Sigmoid colon (tissue), 7 donors: ENCODE data around the gene TPTE2. TPM values are rescaled to one million over a fixed set of nuclear protein-coding genes. Genes with fewer than 3 reads are reported as not detected.
"Not testable (repeated sequence)": the region's sequence is repeated elsewhere in the genome, so short reads cannot be mapped to it uniquely, and the experiment has no call there.

Source experiments
- DNase-seq: peaks from one replicate; pipeline ENCODE4 v3.0.0-alpha.2; 2019
- H3K27ac ChIP-seq, 4 donors: fragments of 200-600 bp; sonication (generic); one replicate each; pipeline ENCODE4 v1.5.1; 2016 to 2019; ENCODE audit warnings: mild to moderate bottlenecking in 1 of 4
- H3K27me3 ChIP-seq, 3 donors: fragments of 200-600 bp; sonication (generic); one replicate each; pipeline ENCODE4 v1.5.1; 2019; ENCODE audit warnings: mild to moderate bottlenecking in 1 of 3
- H3K36me3 ChIP-seq, 4 donors: fragments of 200-600 bp; sonication (generic); one replicate each; pipeline ENCODE4 v1.5.1; 2016 to 2019
- H3K4me1 ChIP-seq, 4 donors: fragments of 200-600 bp; sonication (generic); one replicate each; pipeline ENCODE4 v1.5.1; 2017 to 2019
- H3K4me3 ChIP-seq, 4 donors: fragments of 200-600 bp; sonication (generic); one replicate each; pipeline ENCODE4 v1.5.1; 2017 to 2019; ENCODE audit warnings: mild to moderate bottlenecking in 2 of 4, moderate library complexity in 1 of 4
- H3K9me3 ChIP-seq, 4 donors: fragments of 200-600 bp in 3 of 4; sonication (generic) in 3 of 4; one replicate each; pipeline versions ENCODE4 v1.5.1 to v1.6.1; 2013 to 2019
- CTCF ChIP-seq, 4 experiments: fragments of 450-650 bp in 3 of 4; fragments of 200-600 bp in 1 of 4; IDR thresholded peaks; one replicate each; pipeline ENCODE4 v1.5.1; 2016 to 2019; ENCODE audit warnings: antibody characterized with exemption in 4 of 4, mild to moderate bottlenecking in 3 of 4, moderate library complexity in 2 of 4
- EP300 ChIP-seq, 4 donors: sonication (generic); formaldehyde crosslinking; IDR thresholded peaks; one replicate each; pipeline ENCODE4 v1.6.1; 2017; ENCODE audit warnings: antibody characterized with exemption in 4 of 4
- POLR2A ChIP-seq, 2 donors: fragments of 450-650 bp; IDR thresholded peaks; one replicate each; pipeline ENCODE4 v1.6.1; 2016; ENCODE audit warnings: antibody characterized with exemption in 2 of 2, mild to moderate bottlenecking in 2 of 2, moderate library complexity in 2 of 2
- POLR2AphosphoS5 ChIP-seq, 4 donors: sonication (generic); formaldehyde crosslinking; IDR thresholded peaks; one replicate each; pipeline ENCODE4 v1.6.1; 2017; ENCODE audit warnings: antibody characterized with exemption in 4 of 4
- WGBS, 2 donors: extraction: QIAGEN DNeasy Blood & Tissue Kit; methylation state at CpG; one replicate each; pipeline ENCODE4 v1.1.7; 2013; 5-methylcytosine and 5-hydroxymethylcytosine counted together
- intact Hi-C: fragments of 100-400 bp; cut with DNase I; formaldehyde crosslinking; loops from one replicate; pipeline ENCODE4 v1.15.1; 2023
- polyA plus RNA-seq, 3 donors: library from polyadenylated mRNA; stranded (reverse); fragments of 200-250 nt; gene quantifications; one replicate each; pipeline ENCODE4 v1.2.3, GENCODE V29; 2013
- total RNA-seq, 4 donors: library from RNA; depleted of rRNA; stranded (reverse); fragments of >200 nt; gene quantifications; one replicate each; pipeline ENCODE4 v1.1.0, GENCODE V29; 2016
- donor health status: healthy with polysubstance abuse.
- donor health status: Bipolar disorder and iron deficiency.
- donor health status: healthy.

The TPTE2 gene
- total and polyA plus RNA-seq, 7 donors = 0.04 to 0.99 TPM; not detected in 5

DNA sequence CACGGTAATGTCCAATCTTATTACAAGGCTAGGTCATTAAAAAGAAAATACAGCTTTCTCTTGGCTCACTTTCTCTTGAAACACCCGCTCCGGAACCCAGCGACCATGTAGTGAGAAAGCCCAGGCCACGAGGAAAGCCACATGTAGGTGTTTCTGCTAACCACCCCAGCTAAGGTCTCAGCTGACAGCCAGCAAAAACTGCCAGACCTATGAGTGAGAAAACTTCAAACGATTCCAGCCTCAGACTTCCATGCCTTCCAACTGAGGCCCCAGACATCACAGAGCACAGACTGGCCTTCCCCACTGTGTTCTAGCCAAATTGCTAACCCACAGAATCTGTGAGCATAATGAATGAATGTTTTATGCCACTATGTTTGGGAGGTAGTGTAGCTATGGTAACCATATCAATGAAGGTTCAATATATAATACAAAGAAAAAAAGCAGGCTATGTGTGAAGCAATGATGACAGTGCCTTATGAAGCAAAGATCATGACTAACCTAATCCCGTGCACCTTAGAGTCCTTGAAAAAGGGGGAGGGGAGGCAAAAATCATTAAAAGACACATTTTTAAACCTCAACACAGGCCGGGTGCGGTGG is 11.9 kb upstream of the TPTE2 start:
- intact Hi-C loops = no loop called here
- Histone ChIP-seq H3K36me3 (no peaks in the 10 kb centered on the region), H3K4me3 (no peak overlapping the region), H3K27ac (no peak overlapping the region), H3K27me3 (no peaks in the 10 kb centered on the region), H3K9me3 (no peaks in the 10 kb centered on the region), H3K4me1 (no peaks in the 10 kb centered on the region)
- no peak for DNase-seq
- TF ChIP-seq EP300 (IDR thresholded peaks at IDR 0.05) (no peak), POLR2A (IDR thresholded peaks at IDR 0.05) (no peak)
- 84 to 87% methylated on average over 9 of the region's 9 CpGs for WGBS, 2 donors

DNA sequence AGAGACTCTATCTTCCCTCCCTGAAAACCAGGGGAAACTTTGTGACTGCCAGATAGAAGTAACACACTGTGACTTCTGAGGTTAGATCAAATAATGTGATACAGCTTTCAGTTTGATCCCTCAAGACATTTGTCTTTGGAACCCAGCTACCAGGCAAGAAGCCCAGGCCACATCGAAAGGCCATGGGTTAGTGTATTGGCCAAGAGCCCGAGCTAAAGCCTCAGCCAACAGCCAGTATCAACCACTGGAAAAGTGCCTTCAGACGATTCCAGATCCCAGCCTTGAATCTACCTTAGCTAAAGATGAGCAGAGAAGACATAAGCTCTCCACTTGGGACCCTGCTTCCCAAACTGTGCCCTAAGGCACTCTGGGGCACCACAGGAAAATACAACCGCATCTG is 10.9 kb upstream of the TPTE2 start:
- H3K27me3 ChIP-seq = no peaks in the 10 kb centered on the region
- no peaks in the 10 kb centered on the region for H3K36me3 ChIP-seq
- H3K4me3 ChIP-seq = no peak overlapping the region
- H3K4me1 ChIP-seq = no peaks in the 10 kb centered on the region
- DNase-seq = no peak
- intact Hi-C loops = no loop called here
- H3K27ac ChIP-seq = no peak overlapping the region
- no peaks in the 10 kb centered on the region for H3K9me3 ChIP-seq
- WGBS, 2 donors = 81 to 86% methylated on average over 4 of the region's 4 CpGs
- TF ChIP-seq POLR2AphosphoS5 (IDR thresholded peaks at IDR 0.05) (no peak), EP300 (IDR thresholded peaks at IDR 0.05) (no peak), CTCF (IDR thresholded peaks at IDR 0.05) (no peak), POLR2A (IDR thresholded peaks at IDR 0.05) (no peak)

GRCh38 chr13:19567820-19568534 is 6.6 kb upstream of the TPTE2 start:
- Histone ChIP-seq H3K36me3 (no peaks in the 10 kb centered on the region), H3K27ac (no peak overlapping the region), H3K27me3 (peaks cover 0 to 6% (median 5%) of the 10 kb centered on the region in 3 donors), H3K4me1 (no peaks in the 10 kb centered on the region), H3K9me3 (no peaks in the 10 kb centered on the region), H3K4me3 (no peak overlapping the region)
- TF ChIP-seq EP300 (IDR thresholded peaks at IDR 0.05) (no peak), POLR2A (IDR thresholded peaks at IDR 0.05) (no peak), POLR2AphosphoS5 (IDR thresholded peaks at IDR 0.05) (no peak), CTCF (IDR thresholded peaks at IDR 0.05) (no peak)
- WGBS, 2 donors = 52 to 56% methylated on average over 1 of the region's 1 CpG
- no peak for DNase-seq
- intact Hi-C loops = no loop called here

- intact Hi-C loops = no loop called here
- Histone ChIP-seq H3K27ac (no peak overlapping the region), H3K9me3 (no peaks in the 10 kb centered on the region), H3K4me1 (no peaks in the 10 kb centered on the region), H3K36me3 (no peaks in the 10 kb centered on the region), H3K27me3 (peaks cover 0 to 6% (median 5%) of the 10 kb centered on the region in 3 donors), H3K4me3 (no peak overlapping the region)
- DNase-seq = no peak
- TF ChIP-seq EP300 (IDR thresholded peaks at IDR 0.05) = no peak
- no peak for TF ChIP-seq POLR2A (IDR thresholded peaks at IDR 0.05)
- TF ChIP-seq POLR2AphosphoS5 (IDR thresholded peaks at IDR 0.05) = no peak
- no peak for TF ChIP-seq CTCF (IDR thresholded peaks at IDR 0.05)
- 88 to 95% methylated on average over 28 of the region's 28 CpGs for WGBS, 2 donors
These were observed 253 bp upstream of the TPTE2 start for GRCh38 chr13:19561585-19561984.

GRCh38 chr13:19560672-19561071 is 660 bp downstream of the TPTE2 start:
- DNase-seq, H3K36me3 ChIP-seq, H3K9me3 ChIP-seq, H3K4me1 ChIP-seq, H3K4me3 ChIP-seq, intact Hi-C loops, H3K27ac ChIP-seq, H3K27me3 ChIP-seq: not testable (repeated sequence)
- WGBS, 2 donors = 94 to 95% methylated on average over 22 of the region's 22 CpGs

DNA sequence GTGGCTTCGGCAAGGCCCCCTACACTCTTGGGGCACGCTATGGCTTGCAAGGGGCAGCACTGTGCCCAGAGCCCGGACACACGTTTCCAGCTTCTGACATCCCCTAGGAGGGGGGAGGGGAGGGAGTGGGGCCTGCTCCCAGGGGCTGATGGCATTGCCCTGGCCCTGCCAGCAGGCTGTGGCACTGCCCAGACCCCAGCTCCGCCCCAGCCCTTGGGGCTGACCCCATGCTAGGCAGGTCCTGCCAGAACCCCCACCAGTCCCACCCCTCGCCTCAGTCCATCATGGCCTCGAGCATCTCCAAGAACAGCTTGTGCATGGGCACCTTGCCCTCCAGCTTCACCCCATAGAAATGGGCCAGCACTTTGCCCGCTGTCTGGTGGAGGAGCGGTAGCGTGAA is 1.6 kb downstream of the TPTE2 start:
- DNase-seq, H3K27ac ChIP-seq, H3K4me3 ChIP-seq, H3K9me3 ChIP-seq, H3K4me1 ChIP-seq, H3K27me3 ChIP-seq, intact Hi-C loops, H3K36me3 ChIP-seq: not testable (repeated sequence)
- no CpG with 5 or more reads among the region's 10 CpGs for WGBS, 2 donors

GRCh38 chr13:19557287-19557686 is 4.0 kb downstream of the TPTE2 start:
- WGBS, 2 donors = 74% methylated on average over 2 of the region's 4 CpGs
- DNase-seq, H3K9me3 ChIP-seq, H3K27me3 ChIP-seq, H3K27ac ChIP-seq, H3K4me3 ChIP-seq, H3K4me1 ChIP-seq, intact Hi-C loops, H3K36me3 ChIP-seq: not testable (repeated sequence)

DNA sequence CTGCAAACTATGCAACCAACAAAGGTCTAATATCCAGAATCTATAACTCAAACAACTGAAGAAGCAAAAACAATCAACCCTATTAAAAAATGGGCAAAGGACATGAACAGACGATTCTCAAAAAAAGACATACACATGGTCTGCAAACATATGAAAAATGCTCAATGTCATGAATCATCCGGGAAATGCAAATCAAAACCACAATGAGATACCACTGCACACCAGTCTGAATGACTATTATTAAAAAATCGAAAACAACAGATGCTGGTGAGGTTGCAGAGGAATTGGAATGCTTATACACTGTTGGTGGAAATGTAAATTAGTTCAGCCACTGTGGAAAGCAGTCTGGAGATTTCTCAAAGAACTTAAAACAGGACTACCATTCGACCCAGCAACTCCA is 12.1 kb downstream of the TPTE2 start:
- intact Hi-C loops, H3K9me3 ChIP-seq, H3K27ac ChIP-seq, DNase-seq, H3K4me1 ChIP-seq, H3K4me3 ChIP-seq, H3K27me3 ChIP-seq, H3K36me3 ChIP-seq: not testable (repeated sequence)
- 75 to 76% methylated on average over 3 to 4 of the region's 4 CpGs for WGBS, 2 donors

DNA sequence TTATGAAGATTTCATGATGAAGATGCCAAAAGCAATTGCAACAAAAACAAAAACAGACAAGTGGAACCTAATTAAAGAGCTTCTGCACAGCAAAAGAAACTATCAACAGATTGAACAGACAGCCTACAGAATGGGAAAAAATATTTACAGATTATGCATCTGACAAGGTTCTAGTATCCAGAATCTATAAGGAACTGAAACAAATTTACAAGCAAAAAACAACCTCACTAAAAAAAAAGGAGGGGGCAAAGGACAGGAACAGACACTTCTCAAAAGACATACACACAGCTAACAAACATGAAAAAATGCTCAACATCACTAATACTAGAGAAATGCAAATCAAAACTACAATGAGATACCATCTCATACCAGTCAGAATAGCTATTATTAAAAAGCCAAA is 35.7 kb downstream of the TPTE2 start:
- H3K27ac ChIP-seq, DNase-seq, H3K4me1 ChIP-seq, H3K4me3 ChIP-seq, H3K27me3 ChIP-seq, intact Hi-C loops, H3K9me3 ChIP-seq, H3K36me3 ChIP-seq: not testable (repeated sequence)
